HEK293 (cell line): Measurements from ENCODE around the gene GNG7.

ENCODE experiments used
- CTCF ChIP-seq: fragments of 450-650 bp; formaldehyde crosslinking; IDR thresholded peaks from 2 replicates; pipeline ENCODE4 v1.5.1; 2016; ENCODE audit warnings: missing biosample characterization, missing genetic modification characterization
- GLI2 ChIP-seq: fragments of 450-650 bp; formaldehyde crosslinking; IDR thresholded peaks from 2 replicates; pipeline ENCODE4; 2017; ENCODE audit warnings: missing biosample characterization, missing genetic modification characterization, low read depth, borderline replicate concordance
- HOXA7 ChIP-seq: sonication (generic); formaldehyde crosslinking; IDR thresholded peaks from 2 replicates; pipeline ENCODE4 v1.8.1; 2022; ENCODE audit warnings: missing genetic modification reagents, borderline replicate concordance
- REST ChIP-seq: fragments of 450-650 bp; formaldehyde crosslinking; IDR thresholded peaks from 2 replicates; pipeline ENCODE4 v1.5.1; 2016; ENCODE audit warnings: missing biosample characterization, missing genetic modification characterization
- SP2 ChIP-seq: fragments of 450-650 bp; formaldehyde crosslinking; IDR thresholded peaks from 2 replicates; pipeline ENCODE4 v1.5.1; 2016; ENCODE audit warnings: missing biosample characterization, missing genetic modification characterization
- TCF7L2 ChIP-seq: IDR thresholded peaks from 2 replicates; pipeline ENCODE4 v1.6.1; 2011; ENCODE audit warnings: low read depth, mild to moderate bottlenecking, inconsistent platforms, low read length, moderate library complexity, borderline replicate concordance
- TSHZ1 ChIP-seq: fragments of 450-650 bp; formaldehyde crosslinking; IDR thresholded peaks from 2 replicates; pipeline ENCODE4 v1.5.1; 2016; ENCODE audit warnings: missing biosample characterization, missing genetic modification characterization, borderline replicate concordance
- YY1 ChIP-seq: fragments of 450-650 bp; formaldehyde crosslinking; IDR thresholded peaks from 2 replicates; pipeline ENCODE4 v1.5.1; 2018; ENCODE audit warnings: missing biosample characterization, missing genetic modification characterization
- ZNF138 ChIP-seq: fragments of 450-650 bp; formaldehyde crosslinking; IDR thresholded peaks from 2 replicates; pipeline ENCODE4 v1.5.1; 2016; ENCODE audit warnings: missing biosample characterization, missing genetic modification characterization, borderline replicate concordance
- ZNF174 ChIP-seq: fragments of 450-650 bp; formaldehyde crosslinking; IDR thresholded peaks from 2 replicates; pipeline ENCODE4 v1.5.0; 2017; ENCODE audit warnings: missing biosample characterization, mild to moderate bottlenecking, missing genetic modification characterization
- ZNF274 ChIP-seq, 2 experiments: fragments of 200-500 bp in 1 of 2; fragments of 450-650 bp in 1 of 2; sonication (Bioruptor generic) in 1 of 2; formaldehyde crosslinking in 1 of 2; IDR thresholded peaks; 2 replicates each; pipeline versions ENCODE4 v1.5.1 to v1.6.1; 2014 to 2016; ENCODE audit warnings: borderline replicate concordance in 1 of 2, inconsistent platforms in 1 of 2, low read length in 1 of 2, missing biosample characterization in 1 of 2, missing genetic modification characterization in 1 of 2
- ZNF48 ChIP-seq: fragments of 450-650 bp; formaldehyde crosslinking; IDR thresholded peaks from 2 replicates; pipeline ENCODE4 v1.5.1; 2016; ENCODE audit warnings: missing biosample characterization, missing genetic modification characterization

- no peak for TF ChIP-seq REST
- TF ChIP-seq ZNF274 (IDR thresholded peaks at IDR 0.05; ENCODE audit: low read length) = no peak
- TF ChIP-seq ZNF274 (tag by site-specific recombination; IDR thresholded peaks at IDR 0.05; ENCODE audit: borderline replicate concordance) = no peak
- TF ChIP-seq CTCF (tag by site-specific recombination) = no peak
- no peak for TF ChIP-seq ZNF138
- TF ChIP-seq TCF7L2 = no peak
- no peak for TF ChIP-seq ZNF48 (tag by site-specific recombination)
- TF ChIP-seq YY1 (tag by site-specific recombination) = no peak
- TF ChIP-seq ZNF174 = no peak
- no peak for TF ChIP-seq HOXA7 (CRISPR knock-in tag)
- no peak for TF ChIP-seq GLI2
- no peak for TF ChIP-seq SP2 (tag by site-specific recombination)
- TF ChIP-seq TSHZ1 (tag by site-specific recombination) = no peak
Measured at GRCh38 chr19:2548966-2549365, 153.5 kb downstream of the GNG7 start.
